Middle frontal gyrus (tissue), 1 donor: ENCODE measurements around the gene GLTPD2.
A peak's percentile ranks its signal among the peaks of the same experiment; 100 is the strongest.

Source experiments
- DNase-seq: peaks from one replicate; pipeline ENCODE4 v3.0.0-alpha.2; 2015; ENCODE audit warnings: low spot score; ENCODE audit errors: extremely low spot score

The GLTPD2 gene

GRCh38 chr17:4771519-4772234 is 17.1 kb upstream of the GLTPD2 start, which contains the start of gene TM4SF5:
TSS of gene TM4SF5 (plus strand) at chr17:4771886. CDS start at chr17:4771923, 37 bp downstream.
- no peak for DNase-seq

- DNase-seq: no peak
Measured at GRCh38 chr17:4772235-4772613, 16.5 kb upstream of the GLTPD2 start.

GRCh38 chr17:4777969-4778760 is 10.6 kb upstream of the GLTPD2 start:
- DNase-seq: no peak

GRCh38 chr17:4780325-4780955 is 8.3 kb upstream of the GLTPD2 start:
- DNase-seq: no peak

GRCh38 chr17:4782652-4783051 is 6.1 kb upstream of the GLTPD2 start:
- DNase-seq: no peak

- DNase-seq: no peak
Measured at GRCh38 chr17:4785311-4786105, 3.3 kb upstream of the GLTPD2 start.

- no peak for DNase-seq
Measured at GRCh38 chr17:4786106-4786511, 2.7 kb upstream of the GLTPD2 start, which contains the start of gene VMO1. TSS of gene VMO1 (minus strand) at chr17:4786364. CDS start at chr17:4786352, 12 bp downstream.

GRCh38 chr17:4786516-4786915 is 2.2 kb upstream of the GLTPD2 start:
- no peak for DNase-seq

- DNase-seq: no peak
Measured at GRCh38 chr17:4788159-4788806, 481 bp upstream of the GLTPD2 start.

- DNase-seq: no peak
Measured at GRCh38 chr17:4789701-4789950, 862 bp downstream of the GLTPD2 start.

- peak; percentile 78 for DNase-seq
Measured at GRCh38 chr17:4789951-4790704, 1.4 kb downstream of the GLTPD2 start.

- no peak for DNase-seq
Measured at GRCh38 chr17:4790705-4791088, 1.9 kb downstream of the GLTPD2 start.

GRCh38 chr17:4795168-4795567 is 6.4 kb downstream of the GLTPD2 start:
- DNase-seq: no peak

GRCh38 chr17:4796552-4796920 is 7.8 kb downstream of the GLTPD2 start:
- DNase-seq: no peak

GRCh38 chr17:4800462-4801196 is 11.9 kb downstream of the GLTPD2 start:
- DNase-seq: no peak

- DNase-seq: no peak
Measured at GRCh38 chr17:4802228-4802627, 13.5 kb downstream of the GLTPD2 start, which contains the start of gene C17orf114. TSS of gene C17orf114 (minus strand) at chr17:4802328.

GRCh38 chr17:4806456-4806776 is 17.7 kb downstream of the GLTPD2 start:
- DNase-seq: no peak

- DNase-seq: peak; percentile 20
Measured at GRCh38 chr17:4806777-4807604, 18.2 kb downstream of the GLTPD2 start, which contains the start of gene PLD2. TSS of gene PLD2 (plus strand) at chr17:4807152. CDS start at chr17:4807773, 621 bp downstream.
